ENCODE results near the gene FCHO1. TPM values are rescaled to one million over a fixed set of nuclear protein-coding genes. Genes with fewer than 3 reads are reported as not detected.
"Not testable (repeated sequence)": the region's sequence is repeated elsewhere in the genome, so short reads cannot be mapped to it uniquely, and the experiment has no call there.

FCHO1 gene
- total RNA-seq, 1 donor from 2014 or later: 0.26 TPM

GRCh38 chr19:17795495-17795856 is 44.2 kb downstream of the FCHO1 start:
- TF ChIP-seq, protein P1, sequence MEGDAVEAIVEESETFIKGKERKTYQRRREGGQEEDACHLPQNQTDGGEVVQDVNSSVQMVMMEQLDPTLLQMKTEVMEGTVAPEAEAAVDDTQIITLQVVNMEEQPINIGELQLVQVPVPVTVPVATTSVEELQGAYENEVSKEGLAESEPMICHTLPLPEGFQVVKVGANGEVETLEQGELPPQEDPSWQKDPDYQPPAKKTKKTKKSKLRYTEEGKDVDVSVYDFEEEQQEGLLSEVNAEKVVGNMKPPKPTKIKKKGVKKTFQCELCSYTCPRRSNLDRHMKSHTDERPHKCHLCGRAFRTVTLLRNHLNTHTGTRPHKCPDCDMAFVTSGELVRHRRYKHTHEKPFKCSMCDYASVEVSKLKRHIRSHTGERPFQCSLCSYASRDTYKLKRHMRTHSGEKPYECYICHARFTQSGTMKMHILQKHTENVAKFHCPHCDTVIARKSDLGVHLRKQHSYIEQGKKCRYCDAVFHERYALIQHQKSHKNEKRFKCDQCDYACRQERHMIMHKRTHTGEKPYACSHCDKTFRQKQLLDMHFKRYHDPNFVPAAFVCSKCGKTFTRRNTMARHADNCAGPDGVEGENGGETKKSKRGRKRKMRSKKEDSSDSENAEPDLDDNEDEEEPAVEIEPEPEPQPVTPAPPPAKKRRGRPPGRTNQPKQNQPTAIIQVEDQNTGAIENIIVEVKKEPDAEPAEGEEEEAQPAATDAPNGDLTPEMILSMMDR (IDR thresholded peaks at IDR 0.05; ENCODE audit: insufficient read depth, low read length, severe bottlenecking): no peak
- no peak for DNase-seq (ENCODE audit: low read depth)
- Histone ChIP-seq H3K36me3 (ENCODE audit: control insufficient read depth, insufficient read depth, low read length) (no peaks in the 10 kb centered on the region), H3K27me3 (ENCODE audit: control insufficient read depth, insufficient read depth, low read length) (no peaks in the 10 kb centered on the region), H3K4me3 (ENCODE audit: low read depth, low read length) (peak overlapping the region; percentile 40)
- FAIRE-seq: no peak

- DNase-seq (ENCODE audit: low read depth) (no peak), FAIRE-seq (no peak)
- Histone ChIP-seq H3K4me3 (ENCODE audit: low read depth, low read length) (no peak overlapping the region), H3K36me3 (ENCODE audit: control insufficient read depth, insufficient read depth, low read length) (no peaks in the 10 kb centered on the region), H3K27me3 (ENCODE audit: control insufficient read depth, insufficient read depth, low read length) (no peaks in the 10 kb centered on the region)
- TF ChIP-seq, protein P1 (IDR thresholded peaks at IDR 0.05; ENCODE audit: insufficient read depth, low read length, severe bottlenecking): no peak
These were observed 44.9 kb downstream of the FCHO1 start for GRCh38 chr19:17796013-17796837.

DNA sequence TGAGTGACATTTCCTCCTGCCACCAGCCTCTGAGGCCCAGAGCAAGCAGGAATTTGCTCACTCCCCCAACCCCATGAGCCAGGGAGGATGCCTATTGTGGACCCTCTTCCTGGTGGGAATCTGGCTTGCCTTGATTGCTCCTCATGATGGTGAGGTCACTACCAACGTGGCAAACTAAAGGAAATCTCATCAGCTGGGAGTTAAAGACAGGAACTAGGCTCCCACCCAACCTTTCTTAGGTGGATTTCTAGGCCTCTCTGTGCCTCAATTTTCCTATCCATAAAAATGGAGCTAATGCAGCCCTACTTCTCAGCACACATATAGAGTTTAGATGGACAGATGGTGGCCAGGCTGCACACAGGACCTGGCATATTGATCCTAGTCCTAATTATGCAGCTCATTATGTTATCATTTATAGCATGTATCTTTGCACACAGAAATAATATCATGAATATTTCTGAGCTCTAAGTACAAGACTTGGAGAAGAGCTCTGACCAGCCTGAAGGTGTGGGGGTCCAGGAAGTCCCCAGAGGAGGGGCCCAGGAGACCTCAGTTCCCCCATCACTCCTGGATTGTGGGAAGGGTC is 45.7 kb downstream of the FCHO1 start:
- TF ChIP-seq, protein P1 (IDR thresholded peaks at IDR 0.05; ENCODE audit: insufficient read depth, low read length, severe bottlenecking): no peak
- peak; percentile 70 for FAIRE-seq
- DNase-seq (ENCODE audit: low read depth): no peak
- H3K36me3 ChIP-seq (ENCODE audit: control insufficient read depth, insufficient read depth, low read length): no peaks in the 10 kb centered on the region
- H3K4me3 ChIP-seq (ENCODE audit: low read depth, low read length): no peak overlapping the region
- no peaks in the 10 kb centered on the region for H3K27me3 ChIP-seq (ENCODE audit: control insufficient read depth, insufficient read depth, low read length)

DNA sequence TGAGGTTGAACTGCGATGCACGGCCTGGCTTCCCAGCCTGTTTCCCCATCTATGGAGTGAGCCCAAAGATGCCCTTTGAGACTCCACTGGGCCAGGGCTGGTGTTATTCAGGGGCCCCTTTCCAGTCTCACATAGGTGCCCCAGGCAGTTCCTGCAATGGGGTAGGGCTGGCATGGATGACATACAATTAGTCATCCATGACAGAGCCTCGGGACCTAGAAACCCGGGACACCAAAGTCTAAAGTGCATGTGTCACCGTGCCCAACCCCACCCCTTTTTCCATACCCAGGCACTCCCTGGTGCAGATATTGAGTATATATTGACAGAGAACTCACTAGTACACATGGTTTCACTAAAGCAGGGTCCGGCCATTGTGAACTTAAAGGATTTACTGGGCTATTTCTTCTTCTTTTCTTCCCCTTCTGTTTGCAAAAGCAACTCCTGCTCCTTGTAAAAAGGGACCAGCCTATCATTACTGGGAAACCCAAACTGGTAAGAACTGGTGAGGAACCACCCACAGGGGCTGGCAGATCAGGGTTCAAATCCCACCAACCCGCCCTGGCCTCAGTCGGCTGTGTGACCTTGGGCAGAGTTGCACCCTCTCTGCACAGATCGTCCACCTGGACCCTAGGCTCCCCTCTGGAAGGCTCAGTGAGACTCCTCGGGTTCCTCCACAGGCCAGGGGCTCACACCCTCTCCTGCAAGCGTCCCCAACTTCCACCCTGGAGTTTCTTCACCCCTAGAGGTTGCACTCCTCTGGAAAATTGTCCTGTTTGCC is 46.3 kb downstream of the FCHO1 start:
- no peaks in the 10 kb centered on the region for H3K36me3 ChIP-seq (ENCODE audit: control insufficient read depth, insufficient read depth, low read length)
- DNase-seq (ENCODE audit: low read depth) (peak; percentile 92), FAIRE-seq (no peak)
- no peaks in the 10 kb centered on the region for H3K27me3 ChIP-seq (ENCODE audit: control insufficient read depth, insufficient read depth, low read length)
- TF ChIP-seq, protein P1 (IDR thresholded peaks at IDR 0.05; ENCODE audit: insufficient read depth, low read length, severe bottlenecking): no peak
- no peak overlapping the region for H3K4me3 ChIP-seq (ENCODE audit: low read depth, low read length)

DNA sequence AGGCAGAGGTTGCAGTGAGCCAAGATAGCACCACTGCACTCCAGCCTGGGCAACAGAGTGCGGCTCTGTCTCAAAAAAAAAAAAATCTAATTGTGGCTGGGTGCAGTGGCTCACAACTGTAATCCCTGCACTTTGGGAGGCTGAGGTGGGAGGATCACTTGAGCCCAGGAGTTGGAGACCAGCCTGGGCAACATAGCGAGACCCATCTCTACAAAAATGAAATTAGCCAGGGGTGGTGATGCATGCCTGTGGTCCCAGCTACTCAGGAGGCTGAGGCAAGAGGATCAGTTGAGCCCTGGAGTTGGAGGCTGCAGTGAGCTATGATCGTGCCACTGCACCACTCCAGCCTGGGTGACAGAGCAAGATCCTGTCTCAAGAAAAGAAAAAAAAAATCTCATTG is 47.3 kb downstream of the FCHO1 start:
- not testable (repeated sequence) for FAIRE-seq; H3K27me3 ChIP-seq (ENCODE audit: control insufficient read depth, insufficient read depth, low read length); H3K4me3 ChIP-seq (ENCODE audit: low read depth, low read length); H3K36me3 ChIP-seq (ENCODE audit: control insufficient read depth, insufficient read depth, low read length); DNase-seq (ENCODE audit: low read depth)

All from bronchial epithelial cell (primary cell).